IMR-90 (cell line): ENCODE results near the gene IQCE. TPM values are rescaled to one million over a fixed set of nuclear protein-coding genes. Genes with fewer than 3 reads are reported as not detected.

Experiments
- ATAC-seq: fragments of 200-7000 bp; cut with Tn5 transposase; 2 replicates; pipeline ENCODE4 v1.9.1; 2020; ENCODE audit warnings: low read depth, mild to moderate bottlenecking, moderate library complexity
- BruUV-seq: library from RNA; stranded (reverse); fragments of 400-500 nt; replicated peaks from 2 replicates; lab custom pipeline; 2021; lab: Mats Ljungman, UMichigan
- CTCF ChIA-PET: fragments of 300-600 bp; formaldehyde crosslinking; extraction: SDS; loops from one replicate; lab custom pipeline; 2021; ENCODE audit warnings: antibody characterized with exemption; lab: Yijun Ruan, JAX
- POLR2A ChIA-PET: fragments of 300-600 bp; sonication (Branson Sonifier 250); formaldehyde crosslinking; loops from one replicate; lab custom pipeline; 2022; ENCODE audit warnings: antibody characterized with exemption; ENCODE audit not compliant: unreplicated experiment; lab: Charles Lee
- DNase-seq: peaks from one replicate; pipeline ENCODE4 v3.0.0; 2013
- H2AFZ ChIP-seq: replicated peaks from 2 replicates; pipeline ENCODE3; 2013; ENCODE audit warnings: low read length, mild to moderate bottlenecking; ENCODE audit not compliant: poor library complexity
- H2AK5ac ChIP-seq: 2 replicates; pipeline ENCODE4 v1.6.1; 2013; ENCODE audit warnings: low read depth, low read length, inconsistent platforms
- H2AK9ac ChIP-seq: replicated peaks from 2 replicates; pipeline ENCODE3; 2013; ENCODE audit warnings: mild to moderate bottlenecking, low read depth, low read length, moderate library complexity; ENCODE audit not compliant: poor library complexity
- H2BK120ac ChIP-seq: 2 replicates; pipeline ENCODE4 v1.6.1; 2013; ENCODE audit warnings: low read depth, low read length, inconsistent platforms
- H2BK15ac ChIP-seq: 3 replicates; pipeline ENCODE4 v1.6.1; 2013; ENCODE audit warnings: low read depth, low read length, inconsistent platforms
- H2BK20ac ChIP-seq: 2 replicates; pipeline ENCODE4 v1.6.1; 2013; ENCODE audit warnings: low read depth, mild to moderate bottlenecking, inconsistent platforms, low read length, moderate library complexity
- H2BK5ac ChIP-seq: 2 replicates; pipeline ENCODE4 v1.6.1; 2013; ENCODE audit warnings: mild to moderate bottlenecking, low read depth, low read length, inconsistent platforms; ENCODE audit not compliant: poor library complexity, severe bottlenecking
- H3K14ac ChIP-seq: replicated peaks from 2 replicates; pipeline ENCODE4 v1.6.1; 2013; ENCODE audit warnings: low read depth, low read length, inconsistent platforms
- H3K18ac ChIP-seq: 2 replicates; pipeline ENCODE4 v1.6.1; 2013; ENCODE audit warnings: low read depth, low read length, control low read depth
- H3K23ac ChIP-seq: 2 replicates; pipeline ENCODE4 v1.6.1; 2013; ENCODE audit warnings: low read depth, low read length, inconsistent platforms
- H3K27ac ChIP-seq: 2 replicates; pipeline ENCODE4 v1.5.1; 2013; ENCODE audit warnings: mild to moderate bottlenecking, control low read depth, low read length; ENCODE audit not compliant: insufficient read depth
- H3K27me3 ChIP-seq: 2 replicates; pipeline ENCODE4 v1.6.1; 2013; ENCODE audit warnings: low read length; ENCODE audit not compliant: control insufficient read depth, insufficient read depth
- H3K36me3 ChIP-seq: 2 replicates; pipeline ENCODE4 v1.6.1; 2013; ENCODE audit warnings: low read length, mixed read lengths; ENCODE audit not compliant: control insufficient read depth, insufficient read depth
- H3K4ac ChIP-seq: 2 replicates; pipeline ENCODE4 v1.6.1; 2013; ENCODE audit warnings: low read depth, low read length, inconsistent platforms
- H3K4me1 ChIP-seq: 2 replicates; pipeline ENCODE4 v1.6.1; 2013; ENCODE audit warnings: low read length, mixed read lengths; ENCODE audit not compliant: control insufficient read depth, insufficient read depth
- H3K4me2 ChIP-seq: 2 replicates; pipeline ENCODE4 v1.6.1; 2013; ENCODE audit warnings: low read depth, mild to moderate bottlenecking, control low read depth, low read length, moderate library complexity
- H3K4me3 ChIP-seq: 2 replicates; pipeline ENCODE4 v1.5.1; 2013; ENCODE audit warnings: low read depth, mild to moderate bottlenecking, control low read depth, low read length, moderate library complexity; ENCODE audit not compliant: insufficient read depth
- H3K56ac ChIP-seq: 2 replicates; pipeline ENCODE4 v1.6.1; 2013; ENCODE audit warnings: low read length, inconsistent platforms; ENCODE audit not compliant: insufficient read depth; ENCODE audit errors: extremely low read depth
- H3K79me1 ChIP-seq, 2 experiments: 2 replicates each; pipeline ENCODE4 v1.6.1; 2013; ENCODE audit warnings: low read length in 2 of 2, inconsistent platforms in 1 of 2, low read depth in 1 of 2
- H3K9ac ChIP-seq: 2 replicates; pipeline ENCODE4 v1.6.1; 2013; ENCODE audit warnings: low read depth, low read length, control low read depth
- H3K9me1 ChIP-seq: 2 replicates; pipeline ENCODE4 v1.6.1; 2013; ENCODE audit warnings: low read length, inconsistent platforms; ENCODE audit not compliant: insufficient read depth
- H3K9me3 ChIP-seq: 2 replicates; pipeline ENCODE4 v1.6.1; 2013; ENCODE audit warnings: low read length; ENCODE audit not compliant: control insufficient read depth, insufficient read depth
- H4K20me1 ChIP-seq: 2 replicates; pipeline ENCODE4 v1.6.1; 2013; ENCODE audit warnings: low read length, inconsistent platforms; ENCODE audit not compliant: insufficient read depth
- H4K5ac ChIP-seq: 2 replicates; pipeline ENCODE4 v1.6.1; 2013; ENCODE audit warnings: mild to moderate bottlenecking, low read depth, low read length, control low read depth
- H4K8ac ChIP-seq, 2 experiments: 2 replicates each; pipeline ENCODE4 v1.6.1; 2013; ENCODE audit warnings: low read depth in 2 of 2, low read length in 2 of 2, control low read depth in 1 of 2, inconsistent platforms in 1 of 2
- H4K91ac ChIP-seq: 2 replicates; pipeline ENCODE4 v1.6.1; 2013; ENCODE audit warnings: low read depth, low read length, inconsistent platforms; ENCODE audit not compliant: insufficient read depth
- BHLHE40 ChIP-seq: fragments of 150-350 bp; IDR thresholded peaks from 2 replicates; pipeline ENCODE4 v1.6.1; 2016; ENCODE audit warnings: mild to moderate bottlenecking, low read depth, low read length
- MAZ ChIP-seq: IDR thresholded peaks from 2 replicates; pipeline ENCODE4 v1.6.1; 2012; ENCODE audit warnings: low read depth, mild to moderate bottlenecking, low read length, improper control_type of control experiment, moderate library complexity, borderline replicate concordance
- POLR2A ChIP-seq: IDR thresholded peaks from 2 replicates; pipeline ENCODE4 v1.6.1; 2012; ENCODE audit warnings: mild to moderate bottlenecking, low read depth, low read length
- WGBS, 2 experiments: methylation state at CpG; one replicate each; pipeline versions ENCODE4 v1.1.5 to v1.1.7; 2013; ENCODE audit warnings: missing lambda C conversion rate in 2 of 2; ENCODE audit not compliant: insufficient read length in 1 of 2; ENCODE audit errors: extremely low coverage in 2 of 2; 5-methylcytosine and 5-hydroxymethylcytosine counted together
- dilution Hi-C: fragments of 300-500 bp; cut with HindIII; formaldehyde crosslinking; loops from one replicate; pipeline ENCODE4 v1.14.3; 2018; ENCODE audit warnings: low sequenced_read_pairs; ENCODE audit not compliant: unreplicated experiment
- in situ Hi-C: fragments of 300-500 bp; cut with MboI; formaldehyde crosslinking; loops from 3 replicates; pipeline ENCODE4 v1.14.3; 2019; ENCODE audit warnings: low sequenced_read_pairs, inconsistent platforms, mixed read lengths
- intact Hi-C: fragments of 100-400 bp; cut with micrococcal nuclease; formaldehyde crosslinking; loops from 2 replicates; pipeline ENCODE4 v1.10.0; 2022
- polyA plus RNA-seq, 3 experiments: library from polyadenylated mRNA; depleted of rRNA; stranded (reverse); fragments of >200 nt; gene quantifications; 2 replicates each; pipeline ENCODE4 v1.2.3, GENCODE V29; 2012; ENCODE audit warnings: low replicate concordance in 1 of 3
- total RNA-seq: library from RNA; depleted of rRNA; stranded (reverse); fragments of >200 nt; gene quantifications from 2 replicates; pipeline ENCODE4 v1.2.3, GENCODE V29; 2012

The IQCE gene
- total and polyA plus RNA-seq, 2 of the 4 experiments (the other 2 are of a cell fraction) = 5.0 to 6.3 TPM

GRCh38 chr7:2585446-2585845, 26.7 kb downstream of the IQCE start:
- Histone ChIP-seq H3K14ac (no peak overlapping the region), H3K9ac (no peak overlapping the region), H3K4me2 (no peak overlapping the region), H3K9me1 (no peaks in the 10 kb centered on the region), H2BK20ac (no peak overlapping the region), H3K27me3 (no peaks in the 10 kb centered on the region), H2AFZ (no peak overlapping the region), H3K4me3 (no peak overlapping the region), H3K27ac (no peak overlapping the region), H2AK9ac (no peak overlapping the region), H2BK15ac (no peak overlapping the region), H3K36me3 (peaks cover 18% of the 10 kb centered on the region), H3K9me3 (no peaks in the 10 kb centered on the region), H2BK120ac (no peak overlapping the region), H4K8ac (no peak overlapping the region), H4K5ac (no peak overlapping the region), H3K18ac (no peak overlapping the region), H4K20me1 (no peaks in the 10 kb centered on the region), H2AK5ac (no peak overlapping the region), H3K79me1 (no peaks in the 10 kb centered on the region), H4K91ac (no peak overlapping the region), H3K4me1 (no peaks in the 10 kb centered on the region), H3K56ac (no peak overlapping the region), H2BK5ac (no peak overlapping the region), H3K23ac (no peak overlapping the region), H3K4ac (no peak overlapping the region)
- DNase-seq = no peak
- dilution Hi-C loops (no loop called here), intact Hi-C loops (no loop called here), in situ Hi-C loops (no loop called here)
- 93% methylated on average over 15 of the region's 19 CpGs; no CpG with 5 or more reads in 1 of the 2 experiments for WGBS, 2 experiments
- ATAC-seq = no peak
- TF ChIP-seq POLR2A = no peak
- no peak for TF ChIP-seq MAZ
- TF ChIP-seq BHLHE40 = no peak
- ChIA-PET POLR2A (no interaction called here), CTCF (no interaction called here)
- no TSS peak for BruUV-seq
